H1 (cell line): ENCODE measurements around the gene UBAC1. TPM values are rescaled to one million over a fixed set of nuclear protein-coding genes. Genes with fewer than 3 reads are reported as not detected.

Experiments
- CTCF ChIA-PET: fragments of 300-600 bp; sonication (Branson Sonifier 250); formaldehyde crosslinking; loops from one replicate; lab custom pipeline; 2021; ENCODE audit not compliant: partially characterized antibody; lab: Charles Lee
- POLR2A ChIA-PET: fragments of 300-600 bp; sonication (Branson Sonifier 250); formaldehyde crosslinking; loops from one replicate; lab custom pipeline; 2021; ENCODE audit warnings: inconsistent platforms; ENCODE audit not compliant: partially characterized antibody; lab: Charles Lee
- DNase-seq, 2 experiments: peaks; one replicate each; pipeline versions ENCODE4 v3.0.0 to v3.0.0-alpha.2; 2010 to 2022; ENCODE audit warnings: low spot score in 2 of 2, low read depth in 1 of 2, mixed read lengths in 1 of 2
- FAIRE-seq: peaks from 2 replicates; lab custom pipeline; 2011; peaks lifted over from hg19 to GRCh38; lab: Jason Lieb, UNC
- H2AFZ ChIP-seq: 2 replicates; pipeline ENCODE4 v1.8.1; 2012; ENCODE audit warnings: low read length, inconsistent platforms
- H2AK5ac ChIP-seq: 2 replicates; pipeline ENCODE4 v1.6.1; 2013; ENCODE audit warnings: low read depth, low read length
- H2BK120ac ChIP-seq: replicated peaks from 2 replicates; pipeline ENCODE3; 2013; ENCODE audit warnings: low read depth, low read length, inconsistent platforms
- H2BK12ac ChIP-seq: 2 replicates; pipeline ENCODE4 v1.6.1; 2013; ENCODE audit warnings: low read depth, low read length
- H2BK15ac ChIP-seq: 2 replicates; pipeline ENCODE4 v1.6.1; 2013; ENCODE audit warnings: low read length
- H2BK20ac ChIP-seq: 2 replicates; pipeline ENCODE4 v1.6.1; 2013; ENCODE audit warnings: low read length
- H2BK5ac ChIP-seq: 2 replicates; pipeline ENCODE4 v1.6.1; 2013; ENCODE audit warnings: low read depth, low read length
- H3K14ac ChIP-seq: 2 replicates; pipeline ENCODE4 v1.6.1; 2013; ENCODE audit warnings: inconsistent platforms; ENCODE audit not compliant: insufficient read length
- H3K18ac ChIP-seq: 2 replicates; pipeline ENCODE4 v1.6.1; 2013; ENCODE audit warnings: low read length; ENCODE audit errors: extremely low read depth
- H3K23ac ChIP-seq: 2 replicates; pipeline ENCODE4 v1.6.1; 2013; ENCODE audit warnings: inconsistent platforms; ENCODE audit not compliant: insufficient read length
- H3K23me2 ChIP-seq: 2 replicates; pipeline ENCODE4 v1.6.1; 2013; ENCODE audit warnings: low read depth, low read length
- H3K27ac ChIP-seq: 2 replicates; pipeline ENCODE4 v1.6.1; 2011; ENCODE audit warnings: low read depth, low read length, inconsistent platforms
- H3K27me3 ChIP-seq, 4 experiments: replicated peaks in 1 of 4; 1 replicate in 1 of 4; 2 replicates in 3 of 4; pipeline versions ENCODE4 v1.6.1 to v1.8.1; 2011 to 2013; ENCODE audit warnings: low read length in 3 of 4, mild to moderate bottlenecking in 3 of 4, inconsistent platforms in 2 of 4, mixed read lengths in 2 of 4, moderate library complexity in 1 of 4; ENCODE audit not compliant: control insufficient read depth in 3 of 4, insufficient read depth in 3 of 4; ENCODE audit errors: extremely low read depth in 1 of 4
- H3K36me3 ChIP-seq, 4 experiments: 2 replicates each; pipeline versions ENCODE4 v1.6.1 to v1.8.1; 2011 to 2013; ENCODE audit warnings: mild to moderate bottlenecking in 4 of 4, low read length in 3 of 4, moderate library complexity in 2 of 4, control low read depth in 1 of 4, inconsistent platforms in 1 of 4; ENCODE audit not compliant: insufficient read depth in 4 of 4, control insufficient read depth in 2 of 4
- H3K4ac ChIP-seq: replicated peaks from 2 replicates; pipeline ENCODE3; 2013; ENCODE audit warnings: low read length, low read depth, mixed read lengths, inconsistent platforms; ENCODE audit not compliant: insufficient read length
- H3K4me1 ChIP-seq, 4 experiments: replicated peaks in 1 of 4; 1 replicate in 1 of 4; 2 replicates in 3 of 4; pipeline versions ENCODE4 v1.6.1 to v1.8.1; 2011 to 2013; ENCODE audit warnings: low read length in 3 of 4, inconsistent platforms in 2 of 4, mixed read lengths in 1 of 4; ENCODE audit not compliant: insufficient read depth in 4 of 4, control insufficient read depth in 3 of 4
- H3K4me2 ChIP-seq, 2 experiments: 2 replicates each; pipeline versions ENCODE4 v1.6.1 to v1.8.1; 2011 to 2013; ENCODE audit warnings: low read depth in 2 of 2, low read length in 2 of 2, control low read depth in 1 of 2, inconsistent platforms in 1 of 2, mild to moderate bottlenecking in 1 of 2; ENCODE audit not compliant: insufficient read depth in 1 of 2
- H3K4me3 ChIP-seq, 4 experiments: fragments of 200-600, 300-600 bp in 1 of 4; sonication (generic), shearing (Covaris generic), sonication (Bioruptor Twin) in 1 of 4; 2 replicates each; pipeline versions ENCODE4 v1.5.1 to v1.8.1; 2011 to 2016; ENCODE audit warnings: low read length in 4 of 4, low read depth in 3 of 4, control low read depth in 2 of 4, inconsistent platforms in 2 of 4, mild to moderate bottlenecking in 2 of 4, mixed read lengths in 1 of 4, moderate library complexity in 1 of 4; ENCODE audit not compliant: insufficient read depth in 2 of 4; ENCODE audit errors: extremely low read depth in 1 of 4
- H3K56ac ChIP-seq: replicated peaks from 2 replicates; pipeline ENCODE3; 2013; ENCODE audit warnings: low read depth, mild to moderate bottlenecking, mixed read lengths, low read length, inconsistent platforms; ENCODE audit not compliant: insufficient read length
- H3K79me1 ChIP-seq: 2 replicates; pipeline ENCODE4 v1.6.1; 2013; ENCODE audit warnings: low read depth, low read length, control low read depth
- H3K79me2 ChIP-seq, 2 experiments: 2 replicates each; pipeline versions ENCODE4 v1.6.1 to v1.8.1; 2012 to 2013; ENCODE audit warnings: low read length in 2 of 2, mild to moderate bottlenecking in 2 of 2, inconsistent platforms in 1 of 2; ENCODE audit not compliant: insufficient read depth in 2 of 2, control insufficient read depth in 1 of 2
- H3K9ac ChIP-seq, 4 experiments: replicated peaks in 1 of 4; 1 replicate in 1 of 4; 2 replicates in 3 of 4; pipeline versions ENCODE4 v1.6.1 to v1.8.1; 2011 to 2013; ENCODE audit warnings: low read depth in 3 of 4, low read length in 3 of 4, control low read depth in 2 of 4, mild to moderate bottlenecking in 2 of 4, moderate library complexity in 2 of 4, inconsistent platforms in 1 of 4; ENCODE audit errors: extremely low read depth in 1 of 4
- H3K9me3 ChIP-seq, 2 experiments: 2 replicates each; pipeline versions ENCODE4 v1.6.1 to v1.8.1; 2012 to 2013; ENCODE audit warnings: mild to moderate bottlenecking in 2 of 2, moderate library complexity in 2 of 2, control low read depth in 1 of 2, inconsistent platforms in 1 of 2, low read depth in 1 of 2, low read length in 1 of 2, mixed read lengths in 1 of 2; ENCODE audit not compliant: insufficient read depth in 2 of 2
- H4K20me1 ChIP-seq, 2 experiments: replicated peaks in 1 of 2; 2 replicates each; pipeline versions ENCODE3 to v1.8.1; 2011 to 2013; ENCODE audit warnings: inconsistent platforms in 2 of 2, low read length in 2 of 2, mild to moderate bottlenecking in 1 of 2; ENCODE audit not compliant: insufficient read depth in 2 of 2, control insufficient read depth in 1 of 2
- H4K5ac ChIP-seq: 2 replicates; pipeline ENCODE4 v1.6.1; 2013; ENCODE audit warnings: low read length, low read depth, mixed read lengths, inconsistent platforms; ENCODE audit not compliant: insufficient read length
- H4K8ac ChIP-seq: 2 replicates; pipeline ENCODE4 v1.8.0; 2013; ENCODE audit warnings: mild to moderate bottlenecking, moderate library complexity, low read length, inconsistent platforms; ENCODE audit not compliant: insufficient read depth; ENCODE audit errors: extremely low read depth
- H4K91ac ChIP-seq: replicated peaks from 2 replicates; pipeline ENCODE3; 2013; ENCODE audit warnings: low read length, mixed read lengths, inconsistent platforms; ENCODE audit not compliant: insufficient read length
- CHD1 ChIP-seq: IDR thresholded peaks from 2 replicates; pipeline ENCODE4 v1.6.1; 2012; ENCODE audit warnings: low read depth, low read length, improper control_type of control experiment
- GABPA ChIP-seq: IDR thresholded peaks from 2 replicates; pipeline ENCODE4 v1.6.1; 2011; ENCODE audit warnings: mild to moderate bottlenecking, low read length, moderate library complexity, borderline replicate concordance; ENCODE audit not compliant: insufficient read depth
- KDM5A ChIP-seq: fragments of 200-600 bp; IDR thresholded peaks from 2 replicates; pipeline ENCODE4 v1.7.1; 2012; ENCODE audit warnings: mild to moderate bottlenecking, low read length, inconsistent platforms, mixed read lengths
- RNF2 ChIP-seq: fragments of 200-900, 300-1000 bp; sonication (generic); IDR thresholded peaks from 2 replicates; pipeline ENCODE4 v1.7.1; 2016; ENCODE audit warnings: borderline replicate concordance, low read depth, mild to moderate bottlenecking, antibody characterized with exemption, low read length; ENCODE audit not compliant: poor library complexity, severe bottlenecking; ENCODE audit errors: missing control alignments
- TBP ChIP-seq: IDR thresholded peaks from 2 replicates; pipeline ENCODE4 v1.6.1; 2011; ENCODE audit warnings: low read depth, low read length, improper control_type of control experiment
- WGBS, 2 experiments: shearing (Covaris generic) in 1 of 2; methylation state at CpG; one replicate each; pipeline versions ENCODE4 v1.1.6 to v1.1.7; 2013 to 2015; ENCODE audit warnings: low lambda C conversion rate in 2 of 2, mixed read lengths in 2 of 2, inconsistent platforms in 1 of 2, low coverage in 1 of 2, missing lambda C conversion rate in 1 of 2; ENCODE audit not compliant: insufficient replicate concordance in 2 of 2, insufficient coverage in 1 of 2, insufficient read length in 1 of 2; ENCODE audit errors: extremely low coverage in 1 of 2, missing lambda C conversion rate in 1 of 2; 5-methylcytosine and 5-hydroxymethylcytosine counted together
- polyA plus RNA-seq, 7 experiments: library from polyadenylated mRNA; depleted of rRNA in 3 of 7; stranded (reverse) in 5 of 7; unstranded in 2 of 7; fragments of >200 nt in 5 of 7; fragments of 200-250 nt in 2 of 7; gene quantifications; 1 replicate in 5 of 7; 2 replicates in 1 of 7; 4 replicates in 1 of 7; pipeline versions ENCODE4 v1.2.1 to v1.2.3, GENCODE V29; 2011 to 2013; ENCODE audit warnings: missing spikeins in 2 of 7, mixed read lengths in 2 of 7
- total RNA-seq: library from RNA; stranded (reverse); fragmentation: NEBNext Ultra II Directional; extraction: Animal tissue kit (Norgen Biotek cat#: 25700); gene quantifications from 2 replicates; pipeline ENCODE4 v1.2.1, GENCODE V29; 2021

The UBAC1 gene
- total and polyA plus RNA-seq, 2 of the 8 experiments (the other 6 are each of a cell fraction or from before 2014, with no cell fraction given), result 59.3 to 85.2 TPM

DNA sequence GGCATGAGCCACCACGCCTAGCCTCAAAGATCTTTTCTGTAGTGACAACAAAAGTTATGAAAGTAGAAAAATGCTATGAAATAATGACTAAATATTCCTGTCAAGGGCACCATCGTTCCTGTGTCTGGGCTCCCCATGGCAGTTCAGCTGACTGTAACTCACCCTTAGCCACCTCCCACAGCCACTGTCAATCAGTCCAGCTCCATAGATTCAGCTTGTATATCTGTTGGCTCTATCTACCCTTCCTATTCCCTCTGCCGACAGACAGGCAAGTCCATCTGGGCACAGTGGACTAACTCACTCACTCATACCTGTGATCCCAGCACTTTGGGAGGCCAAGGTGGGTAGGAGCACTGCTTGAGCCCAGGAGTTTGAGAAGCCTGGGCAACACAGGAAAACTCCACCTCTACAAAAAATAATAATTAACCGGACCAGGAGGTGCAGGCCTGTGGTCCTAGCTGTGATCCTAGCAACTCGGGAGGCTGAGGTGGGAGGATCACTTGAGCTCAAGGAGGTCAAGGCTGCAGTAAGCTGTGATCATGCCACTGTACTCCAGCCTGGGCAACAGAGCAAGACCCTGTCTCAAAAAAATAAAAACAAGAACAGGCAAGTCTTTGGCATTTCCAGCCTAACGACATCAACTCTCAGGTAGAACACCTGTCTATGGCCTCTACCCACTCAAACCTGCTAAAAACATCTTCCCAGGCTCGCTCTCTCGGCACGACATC lies 60.0 kb downstream of the UBAC1 start:
- Histone ChIP-seq H3K4me3 (no peak overlapping the region), H2BK120ac (no peak overlapping the region), H3K23me2 (peaks cover under 1% of the 10 kb centered on the region; the same call in 1 of the 2 replicates), H4K20me1 (peaks cover 20 to 34% of the 10 kb centered on the region in 2 experiments), H3K27me3 (no peaks in the 10 kb centered on the region), H3K9ac (no peak overlapping the region), H4K91ac (no peak overlapping the region), H2AK5ac (no peak overlapping the region), H4K5ac (no peak overlapping the region), H3K9me3 (no peaks in the 10 kb centered on the region), H2AFZ (no peak overlapping the region), H2BK20ac (no peak overlapping the region), H3K36me3 (peaks cover 0 to 5% (median 0%) of the 10 kb centered on the region in 4 experiments; a peak in 2 of 8 replicates), H2BK5ac (no peak overlapping the region), H3K4me2 (no peak overlapping the region), H3K79me2 (peaks cover 76 to 100% of the 10 kb centered on the region in 2 experiments), H2BK12ac (no peak overlapping the region), H3K4me1 (peaks cover 9 to 13% (median 9%) of the 10 kb centered on the region in 4 experiments; a peak in 6 of 7 replicates), H3K23ac (no peak overlapping the region), H3K27ac (no peak overlapping the region), H3K14ac (no peak overlapping the region), H3K4ac (no peak overlapping the region), H3K79me1 (peaks cover 13% of the 10 kb centered on the region), H4K8ac (no peak overlapping the region), H2BK15ac (no peak overlapping the region), H3K56ac (no peak overlapping the region), H3K18ac (no peak overlapping the region)
- FAIRE-seq (no peak), DNase-seq (no peak)
- WGBS, 2 experiments, result 90% methylated on average over 9 of the region's 9 CpGs; no CpG with 5 or more reads in 1 of the 2 experiments
- CTCF ChIA-PET, result no interaction called here
- POLR2A ChIA-PET, result interaction anchor here (0.8 to 1.0 kb wide), 3 partner anchors 11 to 66 kb away, joined by 3 to 4 read pairs (median 3); no protein-coding TSS in a partner anchor
- TF ChIP-seq GABPA (no peak), TBP (no peak), KDM5A (no peak), CHD1 (no peak), RNF2 (no peak)
